PFSK-1 (cell line): ENCODE data around the gene FSTL4.

Experiments used
- FOXP2 ChIP-seq: optimal IDR thresholded peaks from 2 replicates; pipeline ENCODE3; 2011; ENCODE audit warnings: borderline replicate concordance, control low read depth, inconsistent platforms; ENCODE audit not compliant: insufficient read depth; ENCODE audit errors: extremely low read length, extremely low read depth
- POLR2AphosphoS5 ChIP-seq: IDR thresholded peaks from 2 replicates; pipeline ENCODE4 v1.6.1; 2012; ENCODE audit warnings: low read depth, mild to moderate bottlenecking, control low read depth, low read length, moderate library complexity
- REST ChIP-seq, 2 experiments: IDR thresholded peaks; 2 replicates each; pipeline versions ENCODE4 v1.6.1 to v1.8.0; 2011 to 2012; ENCODE audit warnings: low read depth in 2 of 2, low read length in 2 of 2, control low read depth in 1 of 2, inconsistent platforms in 1 of 2, mild to moderate bottlenecking in 1 of 2, moderate library complexity in 1 of 2; ENCODE audit not compliant: insufficient read depth in 1 of 2
- SIN3A ChIP-seq: IDR thresholded peaks from 2 replicates; pipeline ENCODE4 v1.6.1; 2012; ENCODE audit warnings: mild to moderate bottlenecking, low read length, moderate library complexity, borderline replicate concordance; ENCODE audit not compliant: insufficient read depth
- TAF1 ChIP-seq: IDR thresholded peaks from 2 replicates; pipeline ENCODE4 v1.6.1; 2012; ENCODE audit warnings: low read length, control low read depth, borderline replicate concordance; ENCODE audit not compliant: insufficient read depth

FSTL4 gene

DNA sequence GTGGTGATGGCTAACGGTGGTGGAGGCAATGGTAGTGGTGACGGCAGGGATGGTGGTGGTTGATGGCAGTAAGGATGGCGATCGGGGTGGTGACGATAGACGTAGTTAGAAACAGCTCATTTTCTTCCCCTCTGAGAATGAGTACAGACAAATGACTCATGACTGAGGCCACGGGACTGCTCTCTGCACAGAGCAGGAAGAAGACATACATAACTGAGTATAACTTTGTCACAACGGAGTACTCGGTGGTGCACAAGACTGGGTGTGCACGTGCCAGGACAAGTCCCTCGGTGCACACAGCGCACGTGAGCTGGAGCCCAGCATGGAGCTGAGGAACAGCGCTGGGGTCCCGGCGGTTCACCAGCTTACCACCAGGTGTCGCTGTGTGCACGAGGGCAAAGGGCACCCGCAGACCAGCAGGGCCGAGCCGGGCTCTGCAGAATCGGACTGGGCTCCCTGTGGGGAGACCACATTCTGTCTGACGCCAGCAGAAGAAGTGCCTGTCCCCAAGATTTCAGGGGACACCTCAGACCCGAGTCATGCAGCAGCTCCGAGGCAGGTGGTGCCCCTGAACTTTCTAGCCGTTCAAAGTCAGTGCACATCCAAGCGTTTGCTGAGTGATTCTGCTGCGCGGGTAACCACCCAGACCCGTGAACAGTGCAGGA lies 188.6 kb downstream of the FSTL4 start:
- TF ChIP-seq SIN3A (no peak), POLR2AphosphoS5 (no peak), FOXP2 (peak; percentile 62)

DNA sequence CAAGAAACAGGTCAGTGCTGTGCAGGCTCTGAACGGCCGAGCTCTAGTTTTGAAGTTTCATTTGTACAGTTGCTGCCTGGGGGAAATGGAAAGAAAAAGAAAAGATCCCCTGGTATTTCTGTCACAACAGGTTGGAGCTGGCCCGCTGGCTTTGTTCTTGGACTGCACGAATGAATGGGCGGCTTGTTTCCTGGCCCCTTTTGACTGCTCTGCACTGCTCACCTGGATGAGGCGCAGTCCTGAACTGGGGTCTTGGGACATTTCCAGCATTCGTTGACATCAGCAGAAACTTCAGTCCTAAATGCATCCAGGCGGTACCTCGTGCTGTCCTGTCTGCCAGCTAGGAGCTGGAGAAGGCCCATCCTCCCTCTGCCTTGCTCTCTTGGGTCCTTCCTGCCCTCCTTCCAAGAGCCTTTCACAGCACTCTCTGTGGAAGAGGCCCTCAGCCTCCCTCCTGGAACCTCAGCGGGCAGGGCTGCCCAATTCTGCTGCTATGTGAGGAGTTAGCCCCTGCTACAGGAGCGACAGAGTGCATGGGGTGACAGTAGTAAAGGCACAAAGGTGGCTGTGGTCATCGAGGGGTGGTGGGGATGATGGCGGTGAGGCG lies 189.2 kb downstream of the FSTL4 start:
- no peak for TF ChIP-seq TAF1
- no peak for TF ChIP-seq FOXP2
- TF ChIP-seq SIN3A: no peak
- TF ChIP-seq POLR2AphosphoS5: no peak
- no peak for TF ChIP-seq REST (IDR thresholded peaks at IDR 0.05; ENCODE audit: insufficient read depth in 1 of 2, low read depth in 2 of 2, low read length in 2 of 2)

GRCh38 chr5:133421806-133422205 lies 190.5 kb downstream of the FSTL4 start:
- TF ChIP-seq TAF1 (no peak), REST (IDR thresholded peaks at IDR 0.05; ENCODE audit: insufficient read depth in 1 of 2, low read depth in 2 of 2, low read length in 2 of 2) (no peak), SIN3A (no peak), POLR2AphosphoS5 (no peak), FOXP2 (no peak)

DNA sequence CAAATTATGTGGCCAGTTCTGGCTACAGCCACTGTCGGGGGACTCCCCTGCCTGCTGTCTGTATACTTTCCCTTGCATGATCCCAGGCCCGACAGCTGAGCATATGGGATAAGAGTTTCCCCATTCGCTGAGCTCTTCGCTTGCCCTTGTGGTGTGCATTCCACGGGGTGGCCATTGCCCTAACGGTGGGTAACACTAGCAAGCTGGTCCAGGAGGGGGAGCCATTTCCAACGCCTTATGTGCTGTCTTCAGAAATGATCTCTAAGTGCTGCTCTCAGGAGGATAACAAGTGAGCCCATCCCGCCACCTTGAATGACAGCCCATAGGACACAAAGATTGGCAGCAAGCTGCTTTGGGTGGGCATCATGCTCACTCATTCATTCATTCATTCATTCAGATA lies 190.9 kb downstream of the FSTL4 start:
- TF ChIP-seq REST (IDR thresholded peaks at IDR 0.05; ENCODE audit: insufficient read depth in 1 of 2, low read depth in 2 of 2, low read length in 2 of 2) (no peak), SIN3A (no peak), POLR2AphosphoS5 (no peak), FOXP2 (no peak), TAF1 (no peak)

GRCh38 chr5:133420440-133421301 lies 191.7 kb downstream of the FSTL4 start:
- TF ChIP-seq TAF1 (no peak), SIN3A (no peak), POLR2AphosphoS5 (no peak), REST (IDR thresholded peaks at IDR 0.05; ENCODE audit: insufficient read depth in 1 of 2, low read depth in 2 of 2, low read length in 2 of 2) (no peak), FOXP2 (no peak)
